Measurements from ENCODE around the gene CTSF. TPM values are rescaled to one million over a fixed set of nuclear protein-coding genes. Genes with fewer than 3 reads are reported as not detected.

The CTSF gene
- total and polyA plus RNA-seq, 2 of the 8 experiments (the other 6 are each of a cell fraction or from before 2014, with no cell fraction given) = 0.58 to 2.3 TPM

DNA sequence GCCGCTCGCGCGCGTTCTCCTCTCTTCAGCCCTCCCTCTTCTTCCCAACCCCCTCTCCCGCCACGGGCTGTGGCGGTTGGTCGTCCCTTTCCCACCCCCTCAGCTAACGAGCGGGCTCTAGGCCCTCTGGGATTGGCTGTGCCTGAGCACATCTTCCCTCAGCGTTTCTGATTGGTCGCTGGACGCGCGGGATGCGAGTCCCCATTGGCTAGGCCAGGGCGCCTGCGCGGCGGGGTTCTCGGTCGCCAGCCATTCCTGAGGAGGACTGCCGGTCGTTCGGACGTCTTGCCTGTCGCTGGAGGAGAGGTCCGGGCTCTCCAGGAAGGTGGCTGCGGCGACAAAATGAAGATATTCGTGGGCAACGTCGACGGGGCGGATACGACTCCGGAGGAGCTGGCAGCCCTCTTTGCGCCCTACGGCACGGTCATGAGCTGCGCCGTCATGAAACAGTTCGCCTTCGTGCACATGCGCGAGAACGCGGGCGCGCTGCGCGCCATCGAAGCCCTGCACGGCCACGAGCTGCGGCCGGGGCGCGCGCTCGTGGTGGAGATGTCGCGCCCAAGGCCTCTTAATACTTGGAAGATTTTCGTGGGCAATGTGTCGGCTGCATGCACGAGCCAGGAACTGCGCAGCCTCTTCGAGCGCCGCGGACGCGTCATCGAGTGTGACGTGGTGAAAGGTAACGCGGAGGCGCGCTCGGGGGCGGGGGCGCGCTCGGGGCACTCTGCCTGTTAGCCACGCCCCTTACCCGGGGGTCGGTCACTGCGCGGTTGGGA, 48.2 kb upstream of the CTSF start, which contains the start of gene RBM14 (continued):
- TF ChIP-seq, protein P1, sequence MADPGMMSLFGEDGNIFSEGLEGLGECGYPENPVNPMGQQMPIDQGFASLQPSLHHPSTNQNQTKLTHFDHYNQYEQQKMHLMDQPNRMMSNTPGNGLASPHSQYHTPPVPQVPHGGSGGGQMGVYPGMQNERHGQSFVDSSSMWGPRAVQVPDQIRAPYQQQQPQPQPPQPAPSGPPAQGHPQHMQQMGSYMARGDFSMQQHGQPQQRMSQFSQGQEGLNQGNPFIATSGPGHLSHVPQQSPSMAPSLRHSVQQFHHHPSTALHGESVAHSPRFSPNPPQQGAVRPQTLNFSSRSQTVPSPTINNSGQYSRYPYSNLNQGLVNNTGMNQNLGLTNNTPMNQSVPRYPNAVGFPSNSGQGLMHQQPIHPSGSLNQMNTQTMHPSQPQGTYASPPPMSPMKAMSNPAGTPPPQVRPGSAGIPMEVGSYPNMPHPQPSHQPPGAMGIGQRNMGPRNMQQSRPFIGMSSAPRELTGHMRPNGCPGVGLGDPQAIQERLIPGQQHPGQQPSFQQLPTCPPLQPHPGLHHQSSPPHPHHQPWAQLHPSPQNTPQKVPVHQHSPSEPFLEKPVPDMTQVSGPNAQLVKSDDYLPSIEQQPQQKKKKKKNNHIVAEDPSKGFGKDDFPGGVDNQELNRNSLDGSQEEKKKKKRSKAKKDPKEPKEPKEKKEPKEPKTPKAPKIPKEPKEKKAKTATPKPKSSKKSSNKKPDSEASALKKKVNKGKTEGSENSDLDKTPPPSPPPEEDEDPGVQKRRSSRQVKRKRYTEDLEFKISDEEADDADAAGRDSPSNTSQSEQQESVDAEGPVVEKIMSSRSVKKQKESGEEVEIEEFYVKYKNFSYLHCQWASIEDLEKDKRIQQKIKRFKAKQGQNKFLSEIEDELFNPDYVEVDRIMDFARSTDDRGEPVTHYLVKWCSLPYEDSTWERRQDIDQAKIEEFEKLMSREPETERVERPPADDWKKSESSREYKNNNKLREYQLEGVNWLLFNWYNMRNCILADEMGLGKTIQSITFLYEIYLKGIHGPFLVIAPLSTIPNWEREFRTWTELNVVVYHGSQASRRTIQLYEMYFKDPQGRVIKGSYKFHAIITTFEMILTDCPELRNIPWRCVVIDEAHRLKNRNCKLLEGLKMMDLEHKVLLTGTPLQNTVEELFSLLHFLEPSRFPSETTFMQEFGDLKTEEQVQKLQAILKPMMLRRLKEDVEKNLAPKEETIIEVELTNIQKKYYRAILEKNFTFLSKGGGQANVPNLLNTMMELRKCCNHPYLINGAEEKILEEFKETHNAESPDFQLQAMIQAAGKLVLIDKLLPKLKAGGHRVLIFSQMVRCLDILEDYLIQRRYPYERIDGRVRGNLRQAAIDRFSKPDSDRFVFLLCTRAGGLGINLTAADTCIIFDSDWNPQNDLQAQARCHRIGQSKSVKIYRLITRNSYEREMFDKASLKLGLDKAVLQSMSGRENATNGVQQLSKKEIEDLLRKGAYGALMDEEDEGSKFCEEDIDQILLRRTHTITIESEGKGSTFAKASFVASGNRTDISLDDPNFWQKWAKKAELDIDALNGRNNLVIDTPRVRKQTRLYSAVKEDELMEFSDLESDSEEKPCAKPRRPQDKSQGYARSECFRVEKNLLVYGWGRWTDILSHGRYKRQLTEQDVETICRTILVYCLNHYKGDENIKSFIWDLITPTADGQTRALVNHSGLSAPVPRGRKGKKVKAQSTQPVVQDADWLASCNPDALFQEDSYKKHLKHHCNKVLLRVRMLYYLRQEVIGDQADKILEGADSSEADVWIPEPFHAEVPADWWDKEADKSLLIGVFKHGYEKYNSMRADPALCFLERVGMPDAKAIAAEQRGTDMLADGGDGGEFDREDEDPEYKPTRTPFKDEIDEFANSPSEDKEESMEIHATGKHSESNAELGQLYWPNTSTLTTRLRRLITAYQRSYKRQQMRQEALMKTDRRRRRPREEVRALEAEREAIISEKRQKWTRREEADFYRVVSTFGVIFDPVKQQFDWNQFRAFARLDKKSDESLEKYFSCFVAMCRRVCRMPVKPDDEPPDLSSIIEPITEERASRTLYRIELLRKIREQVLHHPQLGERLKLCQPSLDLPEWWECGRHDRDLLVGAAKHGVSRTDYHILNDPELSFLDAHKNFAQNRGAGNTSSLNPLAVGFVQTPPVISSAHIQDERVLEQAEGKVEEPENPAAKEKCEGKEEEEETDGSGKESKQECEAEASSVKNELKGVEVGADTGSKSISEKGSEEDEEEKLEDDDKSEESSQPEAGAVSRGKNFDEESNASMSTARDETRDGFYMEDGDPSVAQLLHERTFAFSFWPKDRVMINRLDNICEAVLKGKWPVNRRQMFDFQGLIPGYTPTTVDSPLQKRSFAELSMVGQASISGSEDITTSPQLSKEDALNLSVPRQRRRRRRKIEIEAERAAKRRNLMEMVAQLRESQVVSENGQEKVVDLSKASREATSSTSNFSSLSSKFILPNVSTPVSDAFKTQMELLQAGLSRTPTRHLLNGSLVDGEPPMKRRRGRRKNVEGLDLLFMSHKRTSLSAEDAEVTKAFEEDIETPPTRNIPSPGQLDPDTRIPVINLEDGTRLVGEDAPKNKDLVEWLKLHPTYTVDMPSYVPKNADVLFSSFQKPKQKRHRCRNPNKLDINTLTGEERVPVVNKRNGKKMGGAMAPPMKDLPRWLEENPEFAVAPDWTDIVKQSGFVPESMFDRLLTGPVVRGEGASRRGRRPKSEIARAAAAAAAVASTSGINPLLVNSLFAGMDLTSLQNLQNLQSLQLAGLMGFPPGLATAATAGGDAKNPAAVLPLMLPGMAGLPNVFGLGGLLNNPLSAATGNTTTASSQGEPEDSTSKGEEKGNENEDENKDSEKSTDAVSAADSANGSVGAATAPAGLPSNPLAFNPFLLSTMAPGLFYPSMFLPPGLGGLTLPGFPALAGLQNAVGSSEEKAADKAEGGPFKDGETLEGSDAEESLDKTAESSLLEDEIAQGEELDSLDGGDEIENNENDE (IDR thresholded peaks at IDR 0.05; ENCODE audit: insufficient replicate concordance, low read length) = no peak
- TF ChIP-seq KDM5A (IDR thresholded peaks at IDR 0.05; ENCODE audit: low read length) (peak; percentile 39; the same call in 1 of the 2 replicates), SUZ12 (IDR thresholded peaks at IDR 0.05; ENCODE audit: low read length) (no peak), TEAD4 (IDR thresholded peaks at IDR 0.05; ENCODE audit: low read depth, low read length) (no peak), BACH1 (IDR thresholded peaks at IDR 0.05; ENCODE audit: low read length) (peak; percentile 16; the same call in 1 of the 2 replicates), RFX5 (IDR thresholded peaks at IDR 0.05; ENCODE audit: borderline replicate concordance, low read depth, low read length) (no peak), EZH2 (IDR thresholded peaks at IDR 0.05; ENCODE audit: low read depth, low read length, severe bottlenecking) (no peak), RXRA (IDR thresholded peaks at IDR 0.05; ENCODE audit: insufficient read depth, low read depth, low read length) (no peak), TBP (IDR thresholded peaks at IDR 0.05; ENCODE audit: low read depth, low read length) (peak; percentile 93)
- TF ChIP-seq, protein P2, sequence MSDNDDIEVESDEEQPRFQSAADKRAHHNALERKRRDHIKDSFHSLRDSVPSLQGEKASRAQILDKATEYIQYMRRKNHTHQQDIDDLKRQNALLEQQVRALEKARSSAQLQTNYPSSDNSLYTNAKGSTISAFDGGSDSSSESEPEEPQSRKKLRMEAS (IDR thresholded peaks at IDR 0.05) = peak; percentile 85

Data from H1 (cell line).